Activated CD8-positive, alpha-beta T cell treated with anti-CD3 and anti-CD28 coated beads for 36 hours (primary cell): Measurements from ENCODE around the gene PRKG1. TPM values are rescaled to one million over a fixed set of nuclear protein-coding genes. Genes with fewer than 3 reads are reported as not detected.

Source experiments
- ATAC-seq: fragments of 200-7000 bp; cut with Tn5 transposase; one replicate; pipeline ENCODE4 v1.10.0; 2021; ENCODE audit warnings: mild to moderate bottlenecking, moderate library complexity
- CTCF ChIA-PET: fragments of 350-600 bp; sonication (Branson Sonifier 250); formaldehyde crosslinking; loops from one replicate; lab custom pipeline; 2021; ENCODE audit warnings: antibody characterized with exemption; lab: Charles Lee
- POLR2A ChIA-PET: fragments of 350-600 bp; sonication (Branson Sonifier 250); formaldehyde crosslinking; loops from one replicate; lab custom pipeline; 2021; ENCODE audit warnings: antibody characterized with exemption; lab: Charles Lee
- DNase-seq: peaks from one replicate; pipeline ENCODE4 v3.0.0-alpha.2; 2020
- H3K27ac Mint-ChIP-seq: one replicate; pipeline ENCODE4 v1.8.0; 2021; ENCODE audit warnings: mild to moderate bottlenecking, mixed read lengths
- H3K27me3 Mint-ChIP-seq: one replicate; pipeline ENCODE4 v1.8.0; 2021; ENCODE audit warnings: mixed read lengths
- H3K36me3 Mint-ChIP-seq: one replicate; pipeline ENCODE4 v1.8.0; 2021; ENCODE audit warnings: low read depth, mixed read lengths
- H3K4me1 Mint-ChIP-seq: one replicate; pipeline ENCODE4 v1.8.0; 2021; ENCODE audit warnings: low read depth, mixed read lengths
- H3K4me3 Mint-ChIP-seq: one replicate; pipeline ENCODE4 v1.8.0; 2021; ENCODE audit warnings: mild to moderate bottlenecking, moderate library complexity, mixed read lengths
- H3K9me3 Mint-ChIP-seq: one replicate; pipeline ENCODE4 v1.8.0; 2021; ENCODE audit warnings: mixed read lengths
- CTCF ChIP-seq: fragments of 200-600 bp; IDR thresholded peaks from one replicate; pipeline ENCODE4 v1.8.0; 2022; ENCODE audit warnings: antibody characterized with exemption, mild to moderate bottlenecking
- intact Hi-C: fragments of 100-400 bp; cut with micrococcal nuclease; formaldehyde crosslinking; loops from one replicate; pipeline ENCODE4 v1.10.0; 2022
- total RNA-seq, 2 experiments: library from RNA; stranded (reverse); gene quantifications; one replicate each; pipeline ENCODE4 v1.2.3, GENCODE V29; 2021

The PRKG1 gene
- total RNA-seq, 2 experiments from 2014 or later = not detected

DNA sequence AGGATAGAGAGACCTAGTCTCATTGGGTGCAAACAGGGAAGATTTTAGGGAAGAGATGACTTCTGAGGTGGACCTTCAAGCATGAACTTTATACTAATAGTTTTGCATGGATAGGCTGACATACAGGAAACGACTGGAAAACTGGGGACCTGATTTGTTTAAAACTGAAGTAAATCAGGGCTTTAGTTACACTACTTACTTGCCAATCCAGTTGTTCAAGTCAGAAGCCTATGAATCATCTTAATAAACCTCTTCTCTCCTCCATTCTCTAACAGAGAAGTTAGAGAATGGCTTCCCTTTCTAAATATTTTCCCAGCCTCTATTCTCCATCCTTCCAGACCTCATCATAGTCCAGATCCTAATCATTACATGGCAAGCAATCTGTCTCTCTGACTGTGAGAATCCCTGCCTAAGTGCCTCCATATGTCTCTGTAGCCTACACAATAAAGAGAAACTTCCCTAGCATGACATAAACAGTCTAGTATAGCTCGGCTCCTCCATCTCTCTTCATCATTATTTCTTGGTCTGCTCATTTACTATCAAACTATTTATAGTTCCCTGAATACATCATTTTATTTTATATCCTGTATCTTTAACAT, 55.8 kb downstream of the PRKG1 start:
- CTCF ChIA-PET = no interaction called here
- Mint-ChIP-seq H3K9me3 (peaks cover 3% of the 10 kb centered on the region), H3K4me3 (no peak overlapping the region), H3K27me3 (no peaks in the 10 kb centered on the region), H3K27ac (no peak overlapping the region), H3K36me3 (no peaks in the 10 kb centered on the region), H3K4me1 (no peaks in the 10 kb centered on the region)
- TF ChIP-seq CTCF = no peak
- intact Hi-C loops = no loop called here
- ATAC-seq = no peak
- POLR2A ChIA-PET = no interaction called here
- DNase-seq = no peak

GRCh38 chr10:51137756-51138529, 63.7 kb downstream of the PRKG1 start:
- no peaks in the 10 kb centered on the region for H3K4me1 Mint-ChIP-seq
- CTCF ChIA-PET = no interaction called here
- TF ChIP-seq CTCF = no peak
- POLR2A ChIA-PET = no interaction called here
- no peak overlapping the region for H3K27ac Mint-ChIP-seq
- intact Hi-C loops = no loop called here
- H3K36me3 Mint-ChIP-seq = no peaks in the 10 kb centered on the region
- H3K9me3 Mint-ChIP-seq = no peaks in the 10 kb centered on the region
- no peak overlapping the region for H3K4me3 Mint-ChIP-seq
- DNase-seq (no peak), ATAC-seq (no peak)
- no peaks in the 10 kb centered on the region for H3K27me3 Mint-ChIP-seq

- no peaks in the 10 kb centered on the region for H3K9me3 Mint-ChIP-seq
- ATAC-seq (no peak), DNase-seq (no peak)
- no peaks in the 10 kb centered on the region for H3K4me1 Mint-ChIP-seq
- POLR2A ChIA-PET = no interaction called here
- no peak overlapping the region for H3K27ac Mint-ChIP-seq
- no peaks in the 10 kb centered on the region for H3K27me3 Mint-ChIP-seq
- intact Hi-C loops = no loop called here
- H3K4me3 Mint-ChIP-seq = no peak overlapping the region
- CTCF ChIA-PET = no interaction called here
- no peaks in the 10 kb centered on the region for H3K36me3 Mint-ChIP-seq
- TF ChIP-seq CTCF = no peak
Observed at GRCh38 chr10:51139176-51139575, 64.9 kb downstream of the PRKG1 start.

- Mint-ChIP-seq H3K27me3 (no peaks in the 10 kb centered on the region), H3K4me3 (no peak overlapping the region), H3K27ac (no peak overlapping the region), H3K36me3 (no peaks in the 10 kb centered on the region), H3K4me1 (no peaks in the 10 kb centered on the region), H3K9me3 (no peaks in the 10 kb centered on the region)
- intact Hi-C loops = no loop called here
- POLR2A ChIA-PET = no interaction called here
- DNase-seq (no peak), ATAC-seq (no peak)
- TF ChIP-seq CTCF = no peak
- CTCF ChIA-PET = no interaction called here
Observed at GRCh38 chr10:51141010-51141409, 66.7 kb downstream of the PRKG1 start.

DNA sequence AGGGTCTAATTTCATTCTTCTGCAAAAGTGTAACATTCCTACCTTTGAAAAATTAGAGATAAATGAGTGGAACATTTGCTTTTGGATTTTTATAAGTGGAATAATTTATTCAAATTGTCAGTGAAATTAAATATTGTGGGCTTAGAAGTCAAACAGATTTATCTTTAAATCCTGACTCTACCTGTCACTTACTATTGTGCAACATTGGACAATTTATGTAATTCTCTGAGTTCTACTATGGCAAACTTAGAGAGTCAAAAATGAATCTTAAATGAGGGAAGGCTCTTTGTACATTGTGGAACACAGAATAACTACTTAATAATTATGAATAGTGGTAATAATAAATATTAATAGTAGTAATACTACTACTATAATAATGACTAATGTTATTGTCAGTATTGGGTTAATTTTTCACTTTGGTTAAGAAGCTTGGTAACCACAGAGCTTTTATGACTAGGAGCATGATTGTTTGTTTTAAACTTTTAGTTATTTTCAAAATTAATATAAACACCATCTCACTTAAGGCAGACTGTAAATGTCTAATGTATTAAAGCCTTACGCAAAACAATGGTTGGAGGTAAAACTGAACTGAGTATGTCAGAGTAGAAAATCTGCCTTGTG, 70.0 kb downstream of the PRKG1 start:
- Mint-ChIP-seq H3K9me3 (no peaks in the 10 kb centered on the region), H3K27ac (no peak overlapping the region), H3K4me3 (no peak overlapping the region), H3K36me3 (no peaks in the 10 kb centered on the region), H3K27me3 (no peaks in the 10 kb centered on the region), H3K4me1 (no peaks in the 10 kb centered on the region)
- DNase-seq (no peak), ATAC-seq (no peak)
- TF ChIP-seq CTCF = no peak
- intact Hi-C loops = no loop called here
- POLR2A ChIA-PET = no interaction called here
- CTCF ChIA-PET = no interaction called here
